GM12878 (cell line): Measurements from ENCODE around the gene R3HDM1. TPM values are rescaled to one million over a fixed set of nuclear protein-coding genes. Genes with fewer than 3 reads are reported as not detected.
A peak's percentile ranks its signal among the peaks of the same experiment; 100 is the strongest.

Source experiments
- BCL11A ChIP-seq: IDR thresholded peaks from 2 replicates; pipeline ENCODE4 v1.6.1; 2011; ENCODE audit warnings: low read depth, low read length
- CBFB ChIP-seq: IDR thresholded peaks from 2 replicates; pipeline ENCODE4 v1.6.1; 2016; ENCODE audit warnings: antibody characterized with exemption, low read depth
- CHD1 ChIP-seq: IDR thresholded peaks from 2 replicates; pipeline ENCODE4 v1.6.1; 2012; ENCODE audit warnings: low read depth, low read length, improper control_type of control experiment
- CREM ChIP-seq: IDR thresholded peaks from 2 replicates; pipeline ENCODE4 v1.6.1; 2014; ENCODE audit warnings: antibody characterized with exemption, low read depth
- HCFC1 ChIP-seq: fragments of 150-350 bp; IDR thresholded peaks from 2 replicates; pipeline ENCODE4 v1.6.1; 2014; ENCODE audit warnings: low read length
- HDAC6 ChIP-seq: fragments of 200-600 bp; sonication (generic); IDR thresholded peaks from one replicate; pipeline ENCODE4 v1.8.0; 2017; ENCODE audit warnings: antibody characterized with exemption; ENCODE audit not compliant: unreplicated experiment
- IKZF1 ChIP-seq: fragments of 450-650 bp; conservative IDR thresholded peaks from 2 replicates; pipeline ENCODE4 v1.6.1; 2017; ENCODE audit warnings: antibody characterized with exemption, mild to moderate bottlenecking
- MTA2 ChIP-seq: fragments of 450-650 bp; IDR thresholded peaks from 2 replicates; pipeline ENCODE4 v1.6.1; 2016; ENCODE audit warnings: low read depth, mild to moderate bottlenecking, moderate library complexity
- PAX5 ChIP-seq: IDR thresholded peaks from 2 replicates; pipeline ENCODE4 v1.6.1; 2011; ENCODE audit warnings: low read depth, low read length, borderline replicate concordance
- PAX8 ChIP-seq: fragments of 450-650 bp; IDR thresholded peaks from 2 replicates; pipeline ENCODE4 v1.6.1; 2017; ENCODE audit warnings: mild to moderate bottlenecking, moderate library complexity
- PML ChIP-seq: IDR thresholded peaks from 2 replicates; pipeline ENCODE4 v1.6.1; 2012; ENCODE audit warnings: low read length, inconsistent platforms
- POU2F2 ChIP-seq: IDR thresholded peaks from 3 replicates; pipeline ENCODE4 v1.6.1; 2011; ENCODE audit warnings: low read depth, mild to moderate bottlenecking, low read length, borderline replicate concordance
- RCOR1 ChIP-seq: conservative IDR thresholded peaks from 2 replicates; pipeline ENCODE4 v1.6.1; 2012; ENCODE audit warnings: low read depth, low read length, improper control_type of control experiment
- SMARCA5 ChIP-seq: fragments of 450-650 bp; IDR thresholded peaks from 2 replicates; pipeline ENCODE4 v1.6.1; 2017; ENCODE audit warnings: mild to moderate bottlenecking
- SP1 ChIP-seq: IDR thresholded peaks from one replicate; pipeline ENCODE4 v1.6.1; 2011; ENCODE audit warnings: low read depth, low read length
- SPI1 ChIP-seq: IDR thresholded peaks from 2 replicates; pipeline ENCODE4 v1.6.1; 2011; ENCODE audit warnings: low read depth, mild to moderate bottlenecking, low read length, moderate library complexity, borderline replicate concordance; ENCODE audit not compliant: insufficient read depth
- STAT1 ChIP-seq: fragments of 450-650 bp; conservative IDR thresholded peaks from 2 replicates; pipeline ENCODE4 v1.6.1; 2014; ENCODE audit warnings: antibody characterized with exemption, mild to moderate bottlenecking
- YY1 ChIP-seq: IDR thresholded peaks from 2 replicates; pipeline ENCODE4 v1.6.1; 2011; ENCODE audit warnings: low read depth, mild to moderate bottlenecking, low read length
- polyA plus RNA-seq, 11 experiments: library from polyadenylated mRNA; depleted of rRNA in 4 of 11; unstranded in 6 of 11; stranded (reverse) in 5 of 11; fragments of >200 nt; fragmentation: Nextera tagmentation in 4 of 11; fragmentation: Illumina TruSeq in 1 of 11; extraction: Ambion mirVana in 4 of 11; extraction: Trizol in 1 of 11; gene quantifications; 1 replicate in 1 of 11; 2 replicates in 10 of 11; pipeline versions ENCODE4 v1.2.1 to v1.2.3, GENCODE V29; 2011 to 2016; ENCODE audit warnings: inconsistent platforms in 2 of 11, missing spikeins in 2 of 11, low read depth in 1 of 11
- total RNA-seq, 4 experiments: library from RNA; depleted of rRNA in 3 of 4; stranded (reverse); fragments of >200 nt in 3 of 4; fragmentation: Illumina TruSeq in 1 of 4; extraction: Trizol in 1 of 4; gene quantifications; 2 replicates each; pipeline versions ENCODE4 v1.2.1 to v1.2.3, GENCODE V29; 2013 to 2021
- TF ChIP-seq, protein P1 (sequence below): fragments of 450-650 bp; IDR thresholded peaks from 2 replicates; pipeline ENCODE4 v1.6.1; 2018; ENCODE audit warnings: mild to moderate bottlenecking, low read depth, moderate library complexity; ENCODE audit not compliant: partially characterized antibody
- TF ChIP-seq, protein P2 (sequence below): fragments of 450-650 bp; IDR thresholded peaks from 2 replicates; pipeline ENCODE4 v1.6.1; 2016; ENCODE audit warnings: mild to moderate bottlenecking
- TF ChIP-seq, protein P3 (sequence below): fragments of 450-650 bp; IDR thresholded peaks from 2 replicates; pipeline ENCODE4 v1.6.1; 2017; ENCODE audit warnings: mild to moderate bottlenecking, low read depth, inconsistent platforms; ENCODE audit not compliant: poor library complexity, severe bottlenecking
- TF ChIP-seq, protein P4 (sequence below): fragments of 450-650 bp; IDR thresholded peaks from 2 replicates; pipeline ENCODE4 v1.6.1; 2017; ENCODE audit warnings: antibody characterized with exemption, mild to moderate bottlenecking, moderate library complexity

R3HDM1 gene
- total and polyA plus RNA-seq, 10 of the 15 experiments (the other 5 are each of a cell fraction or from before 2014, with no cell fraction given): 16.8 to 89.6 (median 47.7) TPM

DNA sequence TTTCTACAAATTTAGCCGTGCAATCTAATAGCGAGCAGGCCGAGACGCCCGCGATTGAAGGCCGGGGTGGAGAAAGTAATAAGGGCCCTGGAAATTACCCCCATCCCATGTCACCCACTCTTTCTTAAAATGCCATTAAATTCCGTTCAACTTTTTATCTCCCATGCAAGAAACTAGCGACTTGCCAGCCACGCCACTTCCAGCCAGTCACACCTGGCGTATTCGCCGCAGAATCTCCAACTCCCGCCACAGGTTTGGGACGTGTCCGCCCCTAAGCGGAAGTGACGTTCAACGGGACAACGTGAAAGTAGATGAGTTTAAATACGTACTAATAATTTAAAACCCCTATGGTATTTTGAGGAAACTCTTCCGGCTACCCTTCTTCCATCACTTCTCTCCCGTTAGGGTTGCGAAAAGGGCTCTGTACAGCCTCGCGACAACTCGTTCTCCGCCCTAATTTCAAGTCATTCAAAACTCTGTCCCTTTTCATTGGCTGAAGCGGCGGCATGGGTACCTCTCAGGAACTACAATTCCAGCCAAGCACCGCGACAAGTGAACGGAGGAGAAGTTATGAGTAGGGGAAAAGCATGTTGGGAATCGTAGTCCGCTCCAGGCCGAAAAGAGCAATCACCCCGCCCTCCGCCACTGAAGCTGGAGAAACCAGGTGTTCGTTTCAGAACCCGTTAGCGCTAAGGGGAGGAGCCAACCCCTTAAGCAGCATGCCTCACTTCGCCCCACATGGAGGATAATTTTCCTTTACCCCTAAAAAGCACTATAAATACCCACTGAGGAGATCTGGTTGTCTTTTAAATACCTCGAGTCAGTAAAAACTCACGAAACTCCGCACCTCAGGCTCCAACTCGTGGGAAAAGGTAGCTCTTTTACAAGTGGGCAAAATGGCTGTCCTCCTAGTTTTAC, 712 bp upstream of the R3HDM1 start, which contains the start of gene ZRANB3 (continued):
- TF ChIP-seq, protein P1, sequence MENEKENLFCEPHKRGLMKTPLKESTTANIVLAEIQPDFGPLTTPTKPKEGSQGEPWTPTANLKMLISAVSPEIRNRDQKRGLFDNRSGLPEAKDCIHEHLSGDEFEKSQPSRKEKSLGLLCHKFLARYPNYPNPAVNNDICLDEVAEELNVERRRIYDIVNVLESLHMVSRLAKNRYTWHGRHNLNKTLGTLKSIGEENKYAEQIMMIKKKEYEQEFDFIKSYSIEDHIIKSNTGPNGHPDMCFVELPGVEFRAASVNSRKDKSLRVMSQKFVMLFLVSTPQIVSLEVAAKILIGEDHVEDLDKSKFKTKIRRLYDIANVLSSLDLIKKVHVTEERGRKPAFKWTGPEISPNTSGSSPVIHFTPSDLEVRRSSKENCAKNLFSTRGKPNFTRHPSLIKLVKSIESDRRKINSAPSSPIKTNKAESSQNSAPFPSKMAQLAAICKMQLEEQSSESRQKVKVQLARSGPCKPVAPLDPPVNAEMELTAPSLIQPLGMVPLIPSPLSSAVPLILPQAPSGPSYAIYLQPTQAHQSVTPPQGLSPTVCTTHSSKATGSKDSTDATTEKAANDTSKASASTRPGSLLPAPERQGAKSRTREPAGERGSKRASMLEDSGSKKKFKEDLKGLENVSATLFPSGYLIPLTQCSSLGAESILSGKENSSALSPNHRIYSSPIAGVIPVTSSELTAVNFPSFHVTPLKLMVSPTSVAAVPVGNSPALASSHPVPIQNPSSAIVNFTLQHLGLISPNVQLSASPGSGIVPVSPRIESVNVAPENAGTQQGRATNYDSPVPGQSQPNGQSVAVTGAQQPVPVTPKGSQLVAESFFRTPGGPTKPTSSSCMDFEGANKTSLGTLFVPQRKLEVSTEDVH: peak; percentile 98
- peak; percentile 95 for TF ChIP-seq HCFC1
- peak; percentile 75 for TF ChIP-seq CBFB
- TF ChIP-seq MTA2: no peak
- peak; percentile 86 for TF ChIP-seq CREM
- TF ChIP-seq BCL11A: no peak
- TF ChIP-seq PAX8: peak; percentile 70
- TF ChIP-seq PML: peak; percentile 80
- 0 out of 2 replicates have a peak, but pooled peaks have one; percentile 61 for TF ChIP-seq CHD1
- TF ChIP-seq, protein P2, sequence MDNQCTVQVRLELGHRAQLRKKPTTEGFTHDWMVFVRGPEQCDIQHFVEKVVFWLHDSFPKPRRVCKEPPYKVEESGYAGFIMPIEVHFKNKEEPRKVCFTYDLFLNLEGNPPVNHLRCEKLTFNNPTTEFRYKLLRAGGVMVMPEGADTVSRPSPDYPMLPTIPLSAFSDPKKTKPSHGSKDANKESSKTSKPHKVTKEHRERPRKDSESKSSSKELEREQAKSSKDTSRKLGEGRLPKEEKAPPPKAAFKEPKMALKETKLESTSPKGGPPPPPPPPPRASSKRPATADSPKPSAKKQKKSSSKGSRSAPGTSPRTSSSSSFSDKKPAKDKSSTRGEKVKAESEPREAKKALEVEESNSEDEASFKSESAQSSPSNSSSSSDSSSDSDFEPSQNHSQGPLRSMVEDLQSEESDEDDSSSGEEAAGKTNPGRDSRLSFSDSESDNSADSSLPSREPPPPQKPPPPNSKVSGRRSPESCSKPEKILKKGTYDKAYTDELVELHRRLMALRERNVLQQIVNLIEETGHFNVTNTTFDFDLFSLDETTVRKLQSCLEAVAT: no peak
- TF ChIP-seq, protein P3, sequence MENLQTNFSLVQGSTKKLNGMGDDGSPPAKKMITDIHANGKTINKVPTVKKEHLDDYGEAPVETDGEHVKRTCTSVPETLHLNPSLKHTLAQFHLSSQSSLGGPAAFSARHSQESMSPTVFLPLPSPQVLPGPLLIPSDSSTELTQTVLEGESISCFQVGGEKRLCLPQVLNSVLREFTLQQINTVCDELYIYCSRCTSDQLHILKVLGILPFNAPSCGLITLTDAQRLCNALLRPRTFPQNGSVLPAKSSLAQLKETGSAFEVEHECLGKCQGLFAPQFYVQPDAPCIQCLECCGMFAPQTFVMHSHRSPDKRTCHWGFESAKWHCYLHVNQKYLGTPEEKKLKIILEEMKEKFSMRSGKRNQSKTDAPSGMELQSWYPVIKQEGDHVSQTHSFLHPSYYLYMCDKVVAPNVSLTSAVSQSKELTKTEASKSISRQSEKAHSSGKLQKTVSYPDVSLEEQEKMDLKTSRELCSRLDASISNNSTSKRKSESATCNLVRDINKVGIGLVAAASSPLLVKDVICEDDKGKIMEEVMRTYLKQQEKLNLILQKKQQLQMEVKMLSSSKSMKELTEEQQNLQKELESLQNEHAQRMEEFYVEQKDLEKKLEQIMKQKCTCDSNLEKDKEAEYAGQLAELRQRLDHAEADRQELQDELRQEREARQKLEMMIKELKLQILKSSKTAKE: peak; percentile 55
- TF ChIP-seq RCOR1: no peak
- TF ChIP-seq STAT1: 0 out of 2 replicates have a peak, but pooled peaks have one; percentile 39
- TF ChIP-seq, protein P4, sequence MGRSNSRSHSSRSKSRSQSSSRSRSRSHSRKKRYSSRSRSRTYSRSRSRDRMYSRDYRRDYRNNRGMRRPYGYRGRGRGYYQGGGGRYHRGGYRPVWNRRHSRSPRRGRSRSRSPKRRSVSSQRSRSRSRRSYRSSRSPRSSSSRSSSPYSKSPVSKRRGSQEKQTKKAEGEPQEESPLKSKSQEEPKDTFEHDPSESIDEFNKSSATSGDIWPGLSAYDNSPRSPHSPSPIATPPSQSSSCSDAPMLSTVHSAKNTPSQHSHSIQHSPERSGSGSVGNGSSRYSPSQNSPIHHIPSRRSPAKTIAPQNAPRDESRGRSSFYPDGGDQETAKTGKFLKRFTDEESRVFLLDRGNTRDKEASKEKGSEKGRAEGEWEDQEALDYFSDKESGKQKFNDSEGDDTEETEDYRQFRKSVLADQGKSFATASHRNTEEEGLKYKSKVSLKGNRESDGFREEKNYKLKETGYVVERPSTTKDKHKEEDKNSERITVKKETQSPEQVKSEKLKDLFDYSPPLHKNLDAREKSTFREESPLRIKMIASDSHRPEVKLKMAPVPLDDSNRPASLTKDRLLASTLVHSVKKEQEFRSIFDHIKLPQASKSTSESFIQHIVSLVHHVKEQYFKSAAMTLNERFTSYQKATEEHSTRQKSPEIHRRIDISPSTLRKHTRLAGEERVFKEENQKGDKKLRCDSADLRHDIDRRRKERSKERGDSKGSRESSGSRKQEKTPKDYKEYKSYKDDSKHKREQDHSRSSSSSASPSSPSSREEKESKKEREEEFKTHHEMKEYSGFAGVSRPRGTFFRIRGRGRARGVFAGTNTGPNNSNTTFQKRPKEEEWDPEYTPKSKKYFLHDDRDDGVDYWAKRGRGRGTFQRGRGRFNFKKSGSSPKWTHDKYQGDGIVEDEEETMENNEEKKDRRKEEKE: no peak
- TF ChIP-seq SP1: no peak
- TF ChIP-seq PAX5: no peak
- 0 out of 2 replicates have a peak, but pooled peaks have one; percentile 18 for TF ChIP-seq SMARCA5
- TF ChIP-seq IKZF1: peak; percentile 81
- TF ChIP-seq SPI1: peak; percentile 30; the same call in 1 of the 2 replicates
- TF ChIP-seq HDAC6: peak; percentile 14
- TF ChIP-seq YY1: peak; percentile 95
- TF ChIP-seq POU2F2: no peak
